OCI-LY7 (cell line): ENCODE measurements around the gene HLA-F. TPM values are rescaled to one million over a fixed set of nuclear protein-coding genes. Genes with fewer than 3 reads are reported as not detected.

ENCODE experiments used
- BruUV-seq: library from RNA; stranded (reverse); fragments of 400-500 nt; replicated peaks from 2 replicates; lab custom pipeline; 2021; lab: Mats Ljungman, UMichigan
- CTCF ChIA-PET: fragments of 300-600 bp; sonication (Branson Sonifier 250); formaldehyde crosslinking; loops from one replicate; lab custom pipeline; 2022; ENCODE audit warnings: antibody characterized with exemption; ENCODE audit not compliant: unreplicated experiment; lab: Charles Lee
- POLR2A ChIA-PET: fragments of 300-600 bp; sonication (Branson Sonifier 250); formaldehyde crosslinking; loops from one replicate; lab custom pipeline; 2022; ENCODE audit warnings: antibody characterized with exemption; lab: Charles Lee
- DNase-seq: peaks from one replicate; pipeline ENCODE4 v3.0.0-alpha.2; 2015; ENCODE audit warnings: low spot score
- H2AFZ ChIP-seq: fragments of 200-600 bp; sonication (generic), shearing (Covaris generic); 2 replicates; pipeline ENCODE4 v1.6.1; 2014; ENCODE audit warnings: mild to moderate bottlenecking, antibody characterized with exemption, low read length, moderate library complexity
- H3K27ac ChIP-seq: fragments of 200-600 bp; sonication (generic); 2 replicates; pipeline ENCODE4 v1.5.1; 2014; ENCODE audit warnings: mixed run types, low read depth, mild to moderate bottlenecking, moderate library complexity, low read length, inconsistent platforms; ENCODE audit not compliant: poor library complexity, severe bottlenecking
- H3K36me3 ChIP-seq: fragments of 200-600 bp; sonication (generic); 2 replicates; pipeline ENCODE4 v1.6.1; 2014; ENCODE audit warnings: mild to moderate bottlenecking, antibody characterized with exemption, low read length, moderate library complexity, mixed read lengths; ENCODE audit not compliant: insufficient read depth
- H3K4me1 ChIP-seq: fragments of 200-600 bp; sonication (generic); 2 replicates; pipeline ENCODE4 v1.5.1; 2014; ENCODE audit warnings: mild to moderate bottlenecking, low read length; ENCODE audit not compliant: insufficient read depth, poor library complexity, severe bottlenecking
- H3K4me2 ChIP-seq: fragments of 200-600 bp; sonication (generic); 2 replicates; pipeline ENCODE4 v1.6.1; 2014; ENCODE audit warnings: mild to moderate bottlenecking, low read length
- H3K4me3 ChIP-seq: fragments of 200-600 bp; sonication (generic); 2 replicates; pipeline ENCODE4 v1.5.1; 2014; ENCODE audit warnings: mild to moderate bottlenecking, low read depth, low read length; ENCODE audit not compliant: poor library complexity, severe bottlenecking
- H3K79me2 ChIP-seq: fragments of 200-600 bp; sonication (generic); 2 replicates; pipeline ENCODE4 v1.6.1; 2016; ENCODE audit warnings: low read depth, mild to moderate bottlenecking, low read length, moderate library complexity, mixed read lengths; ENCODE audit not compliant: insufficient read depth
- H3K9me2 ChIP-seq: fragments of 200-600 bp; sonication (generic); 2 replicates; pipeline ENCODE4 v1.6.1; 2016; ENCODE audit warnings: mild to moderate bottlenecking, low read length, mixed read lengths; ENCODE audit not compliant: insufficient read depth
- H3K9me3 ChIP-seq: fragments of 200-600 bp; sonication (generic); 2 replicates; pipeline ENCODE4 v1.6.1; 2014; ENCODE audit warnings: mild to moderate bottlenecking, mixed run types, low read length, mixed read lengths
- H4K20me1 ChIP-seq: fragments of 200-600 bp; sonication (generic); 2 replicates; pipeline ENCODE4 v1.6.1; 2014; ENCODE audit warnings: mild to moderate bottlenecking, antibody characterized with exemption, low read length, moderate library complexity, mixed read lengths; ENCODE audit not compliant: insufficient read depth
- CTCF ChIP-seq: fragments of 200-600 bp; sonication (generic); conservative IDR thresholded peaks from 2 replicates; pipeline ENCODE4 v1.5.1; 2014; ENCODE audit warnings: mild to moderate bottlenecking, antibody characterized with exemption, low read length, moderate library complexity, mixed read lengths
- EZH2phosphoT487 ChIP-seq: fragments of 200-600 bp; sonication (generic); IDR thresholded peaks from 2 replicates; pipeline ENCODE4 v1.6.1; 2018; ENCODE audit warnings: low read depth, borderline replicate concordance, mild to moderate bottlenecking, mixed run types, antibody characterized with exemption, low read length, moderate library complexity, mixed read lengths
- intact Hi-C: fragments of 100-400 bp; cut with micrococcal nuclease; formaldehyde crosslinking; loops from one replicate; pipeline ENCODE4 v1.10.0; 2022; ENCODE audit not compliant: unreplicated experiment
- total RNA-seq, 2 experiments: library from RNA; depleted of rRNA in 1 of 2; stranded (reverse); fragments of >200 nt in 1 of 2; shearing (Covaris generic) in 1 of 2; gene quantifications; 2 replicates each; pipeline ENCODE4 v1.2.3, GENCODE V29; 2014 to 2022

The HLA-F gene
- total RNA-seq, 2 experiments from 2014 or later, result 56.0 to 83.2 TPM

- peak; percentile 72 for DNase-seq
- Histone ChIP-seq H3K9me3 (no peaks in the 10 kb centered on the region), H3K79me2 (no peaks in the 10 kb centered on the region), H3K4me2 (peak overlapping the region; percentile 51), H2AFZ (peak overlapping the region; percentile 62), H3K4me3 (peak overlapping the region; percentile 15), H3K27ac (peak overlapping the region; percentile 64), H3K4me1 (peaks cover 35% of the 10 kb centered on the region), H4K20me1 (no peaks in the 10 kb centered on the region), H3K36me3 (no peaks in the 10 kb centered on the region), H3K9me2 (no peaks in the 10 kb centered on the region)
- BruUV-seq, result no TSS peak
- CTCF ChIA-PET, result no interaction called here
- intact Hi-C loops, result no loop called here
- POLR2A ChIA-PET, result interaction anchor here (0.7 to 3.0 kb wide), 5 partner anchors 12 to 299 kb away, joined by 3 to 18 read pairs (median 5); no protein-coding TSS in a partner anchor
- no peak for TF ChIP-seq EZH2phosphoT487
- no peak for TF ChIP-seq CTCF
These were observed 37.1 kb downstream of the HLA-F start for GRCh38 chr6:29760328-29760727.

GRCh38 chr6:29762051-29762450, 38.8 kb downstream of the HLA-F start:
- intact Hi-C loops, result no loop called here
- CTCF ChIA-PET, result no interaction called here
- no peaks in the 10 kb centered on the region for H3K9me3 ChIP-seq
- H3K79me2 ChIP-seq, result no peaks in the 10 kb centered on the region
- H3K36me3 ChIP-seq, result no peaks in the 10 kb centered on the region
- POLR2A ChIA-PET, result no interaction called here
- no peak overlapping the region for H3K4me2 ChIP-seq
- no peak overlapping the region for H2AFZ ChIP-seq
- BruUV-seq, result no TSS peak
- peaks cover 35% of the 10 kb centered on the region for H3K4me1 ChIP-seq
- no peak overlapping the region for H3K27ac ChIP-seq
- H3K4me3 ChIP-seq, result no peak overlapping the region
- TF ChIP-seq CTCF, result no peak
- no peak for TF ChIP-seq EZH2phosphoT487
- no peaks in the 10 kb centered on the region for H4K20me1 ChIP-seq
- H3K9me2 ChIP-seq, result no peaks in the 10 kb centered on the region
- no peak for DNase-seq

- no peak overlapping the region for H3K4me3 ChIP-seq
- H2AFZ ChIP-seq, result no peak overlapping the region
- no peak overlapping the region for H3K27ac ChIP-seq
- intact Hi-C loops, result no loop called here
- H3K79me2 ChIP-seq, result no peaks in the 10 kb centered on the region
- POLR2A ChIA-PET, result no interaction called here
- no peaks in the 10 kb centered on the region for H3K9me2 ChIP-seq
- peaks cover 30% of the 10 kb centered on the region for H3K4me1 ChIP-seq
- no peak for DNase-seq
- CTCF ChIA-PET, result no interaction called here
- no peaks in the 10 kb centered on the region for H3K36me3 ChIP-seq
- no peak for TF ChIP-seq EZH2phosphoT487
- no peak for TF ChIP-seq CTCF
- BruUV-seq, result no TSS peak
- no peak overlapping the region for H3K4me2 ChIP-seq
- no peaks in the 10 kb centered on the region for H3K9me3 ChIP-seq
- no peaks in the 10 kb centered on the region for H4K20me1 ChIP-seq
These were observed 39.6 kb downstream of the HLA-F start for GRCh38 chr6:29762781-29763214.
